Activated T-cell treated with anti-CD3 and anti-CD28 coated beads, Interleukin-2, amount 50 U/mL, for 72 hours (primary cell): Measurements from ENCODE around the gene LPO. TPM values are rescaled to one million over a fixed set of nuclear protein-coding genes. Genes with fewer than 3 reads are reported as not detected.

Source experiments
- ATAC-seq, 2 donors: fragments of 150-1000 bp; cut with Tn5 transposase; replicated peaks in 1 of 2; 2 replicates each; pipeline ENCODE4 v1.10.0; 2021; ENCODE audit warnings: moderate library complexity in 2 of 2, mild to moderate bottlenecking in 1 of 2
- DNase-seq, 2 donors: peaks; one replicate each; pipeline ENCODE4 v3.0.0; 2021 to 2022; ENCODE audit warnings: mixed read lengths in 1 of 2
- H3K27ac Mint-ChIP-seq: one replicate; pipeline ENCODE4 v1.8.0; 2022; ENCODE audit warnings: mild to moderate bottlenecking, moderate library complexity, mixed read lengths
- H3K27me3 Mint-ChIP-seq: one replicate; pipeline ENCODE4 v1.8.0; 2022; ENCODE audit warnings: low read depth, mixed read lengths
- H3K36me3 Mint-ChIP-seq, 2 donors: one replicate each; pipeline ENCODE4 v1.8.0; 2022; ENCODE audit warnings: mixed read lengths in 2 of 2, mild to moderate bottlenecking in 1 of 2; ENCODE audit not compliant: insufficient read depth in 2 of 2
- H3K4me1 Mint-ChIP-seq: one replicate; pipeline ENCODE4 v1.8.0; 2022; ENCODE audit warnings: low read depth, mixed read lengths
- H3K4me3 Mint-ChIP-seq, 2 donors: one replicate each; pipeline ENCODE4 v1.8.0; 2022; ENCODE audit warnings: mild to moderate bottlenecking in 2 of 2, mixed read lengths in 2 of 2, moderate library complexity in 2 of 2
- H3K9me3 Mint-ChIP-seq, 2 donors: one replicate each; pipeline ENCODE4 v1.8.0; 2022; ENCODE audit warnings: mixed read lengths in 2 of 2
- total RNA-seq, 2 donors: library from RNA; stranded (reverse); gene quantifications; one replicate each; pipeline ENCODE4 v1.2.3, GENCODE V29; 2022

Gene LPO
- total RNA-seq, 2 donors from 2014 or later: 0.12 to 0.31 TPM

- no peak for ATAC-seq
- peaks cover 5% of the 10 kb centered on the region for H3K27me3 Mint-ChIP-seq
- H3K36me3 Mint-ChIP-seq: no peaks in the 10 kb centered on the region
- no peak overlapping the region for H3K27ac Mint-ChIP-seq
- H3K4me3 Mint-ChIP-seq: no peak overlapping the region
- no peak for DNase-seq
- H3K4me1 Mint-ChIP-seq: no peaks in the 10 kb centered on the region
- H3K9me3 Mint-ChIP-seq: no peaks in the 10 kb centered on the region
Observed at GRCh38 chr17:58270476-58271215, 32.3 kb downstream of the LPO start.

GRCh38 chr17:58271216-58271931 lies 33.0 kb downstream of the LPO start:
- DNase-seq (no peak), ATAC-seq (no peak)
- Mint-ChIP-seq H3K4me1 (no peaks in the 10 kb centered on the region), H3K4me3 (no peak overlapping the region), H3K9me3 (no peaks in the 10 kb centered on the region), H3K27ac (no peak overlapping the region), H3K27me3 (peaks cover 5% of the 10 kb centered on the region), H3K36me3 (no peaks in the 10 kb centered on the region)

- H3K9me3 Mint-ChIP-seq: no peaks in the 10 kb centered on the region
- H3K36me3 Mint-ChIP-seq: no peaks in the 10 kb centered on the region
- no peak overlapping the region for H3K27ac Mint-ChIP-seq
- no peaks in the 10 kb centered on the region for H3K4me1 Mint-ChIP-seq
- DNase-seq (no peak), ATAC-seq (no peak)
- no peak overlapping the region for H3K4me3 Mint-ChIP-seq
- H3K27me3 Mint-ChIP-seq: peaks cover 7% of the 10 kb centered on the region
Observed at GRCh38 chr17:58272367-58273280, 34.2 kb downstream of the LPO start.

GRCh38 chr17:58273453-58274104 lies 35.2 kb downstream of the LPO start:
- H3K36me3 Mint-ChIP-seq: no peaks in the 10 kb centered on the region
- DNase-seq (peak in 1 of 2 donors; percentile 30), ATAC-seq (peak in 1 of 2 donors; percentile 81)
- H3K27ac Mint-ChIP-seq: no peak overlapping the region
- H3K9me3 Mint-ChIP-seq: no peaks in the 10 kb centered on the region
- H3K4me1 Mint-ChIP-seq: no peaks in the 10 kb centered on the region
- peaks cover 17% of the 10 kb centered on the region for H3K27me3 Mint-ChIP-seq
- H3K4me3 Mint-ChIP-seq: no peak overlapping the region

GRCh38 chr17:58275417-58275816 lies 37.0 kb downstream of the LPO start:
- Mint-ChIP-seq H3K4me1 (no peaks in the 10 kb centered on the region), H3K27ac (no peak overlapping the region), H3K27me3 (peaks cover 27% of the 10 kb centered on the region), H3K9me3 (no peaks in the 10 kb centered on the region), H3K36me3 (no peaks in the 10 kb centered on the region), H3K4me3 (no peak overlapping the region)
- no peak for DNase-seq
- ATAC-seq: no peak

- no peaks in the 10 kb centered on the region for H3K36me3 Mint-ChIP-seq
- H3K27me3 Mint-ChIP-seq: peaks cover 27% of the 10 kb centered on the region
- DNase-seq (no peak), ATAC-seq (no peak)
- no peaks in the 10 kb centered on the region for H3K4me1 Mint-ChIP-seq
- no peaks in the 10 kb centered on the region for H3K9me3 Mint-ChIP-seq
- no peak overlapping the region for H3K27ac Mint-ChIP-seq
- no peak overlapping the region for H3K4me3 Mint-ChIP-seq
Observed at GRCh38 chr17:58276423-58276822, 38.0 kb downstream of the LPO start.

- no peak overlapping the region for H3K4me3 Mint-ChIP-seq
- H3K36me3 Mint-ChIP-seq: no peaks in the 10 kb centered on the region
- ATAC-seq (no peak), DNase-seq (peak in 1 of 2 donors; percentile 18)
- no peaks in the 10 kb centered on the region for H3K9me3 Mint-ChIP-seq
- H3K27me3 Mint-ChIP-seq: peaks cover 27% of the 10 kb centered on the region
- no peak overlapping the region for H3K27ac Mint-ChIP-seq
- no peaks in the 10 kb centered on the region for H3K4me1 Mint-ChIP-seq
Observed at GRCh38 chr17:58277107-58277801, 38.9 kb downstream of the LPO start.

- no peaks in the 10 kb centered on the region for H3K4me1 Mint-ChIP-seq
- H3K4me3 Mint-ChIP-seq: no peak overlapping the region
- peaks cover 27% of the 10 kb centered on the region for H3K27me3 Mint-ChIP-seq
- no peaks in the 10 kb centered on the region for H3K9me3 Mint-ChIP-seq
- DNase-seq (no peak), ATAC-seq (no peak)
- no peak overlapping the region for H3K27ac Mint-ChIP-seq
- no peaks in the 10 kb centered on the region for H3K36me3 Mint-ChIP-seq
Observed at GRCh38 chr17:58277802-58278595, 39.6 kb downstream of the LPO start.

- Mint-ChIP-seq H3K36me3 (no peaks in the 10 kb centered on the region), H3K4me1 (no peaks in the 10 kb centered on the region), H3K27me3 (peaks cover 30% of the 10 kb centered on the region), H3K9me3 (no peaks in the 10 kb centered on the region), H3K4me3 (no peak overlapping the region), H3K27ac (no peak overlapping the region)
- DNase-seq (no peak), ATAC-seq (no peak)
Observed at GRCh38 chr17:58278661-58279015, 40.3 kb downstream of the LPO start.

- ATAC-seq: no peak
- Mint-ChIP-seq H3K4me1 (no peaks in the 10 kb centered on the region), H3K27me3 (peaks cover 32% of the 10 kb centered on the region)
Observed at GRCh38 chr17:58279016-58279711, 40.8 kb downstream of the LPO start.

GRCh38 chr17:58279736-58280479 lies 41.5 kb downstream of the LPO start:
- no peak for DNase-seq
- Mint-ChIP-seq H3K36me3 (no peaks in the 10 kb centered on the region), H3K4me1 (no peaks in the 10 kb centered on the region), H3K27me3 (peaks cover 32% of the 10 kb centered on the region), H3K4me3 (no peak overlapping the region), H3K27ac (no peak overlapping the region), H3K9me3 (no peaks in the 10 kb centered on the region)
- ATAC-seq: no peak

More at GRCh38 chr17:58279016-58279711, 40.8 kb downstream of the LPO start:
- Mint-ChIP-seq H3K27ac (no peak overlapping the region), H3K36me3 (no peaks in the 10 kb centered on the region), H3K4me3 (no peak overlapping the region), H3K9me3 (no peaks in the 10 kb centered on the region)
- no peak for DNase-seq
